ENCODE measurements around the gene SLC6A18.

GRCh38 chr5:1202798-1203185 is 22.4 kb upstream of the SLC6A18 start:
- no peak for TF ChIP-seq POLR2A (IDR thresholded peaks at IDR 0.05)
- no peak for TF ChIP-seq CTCF (IDR thresholded peaks at IDR 0.05)
- TF ChIP-seq EP300 (IDR thresholded peaks at IDR 0.05): no peak

Measured in tibial nerve (tissue), 4 donors.